Activated T-cell treated with anti-CD3 and anti-CD28 coated beads, Interleukin-2, amount 50 U/mL, for 1 hour (primary cell): ENCODE measurements around the gene GPR17.

Experiments
- DNase-seq: peaks from one replicate; pipeline ENCODE4 v3.0.0-alpha.2; 2020

GPR17 gene

GRCh38 chr2:127645395-127646291, at the start of gene GPR17:
Gene GPR17, plus strand, starts transcription at chr2:127646153. Its CDS starts 4,583 bp downstream, at chr2:127650736.
- DNase-seq, result no peak

- DNase-seq, result no peak
These were observed 49.5 kb upstream of the GPR17 start for GRCh38 chr2:127596311-127597045.

- DNase-seq, result no peak
These were observed 48.6 kb upstream of the GPR17 start for GRCh38 chr2:127597046-127597983.

DNA sequence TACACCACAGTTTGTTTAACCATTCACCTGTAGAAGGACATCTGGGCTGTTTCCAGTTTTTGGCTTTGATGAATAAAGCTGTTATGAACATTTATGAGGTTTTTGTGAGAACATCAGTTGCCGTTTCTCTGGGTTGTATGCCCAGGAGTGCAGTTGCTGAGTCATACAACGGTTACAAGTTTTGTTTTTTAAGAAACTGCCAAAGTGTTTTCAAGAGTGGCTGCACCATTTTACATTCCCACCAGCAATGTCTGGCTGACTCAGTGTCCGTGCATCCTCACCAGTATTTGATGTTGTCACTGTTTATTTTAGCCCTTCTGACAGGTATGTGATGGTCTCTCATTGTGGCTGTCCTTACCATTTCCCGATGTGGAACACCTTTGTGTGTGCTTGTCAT, 48.0 kb upstream of the GPR17 start:
- DNase-seq, result no peak

GRCh38 chr2:127598711-127599110, 47.2 kb upstream of the GPR17 start:
- no peak for DNase-seq

DNA sequence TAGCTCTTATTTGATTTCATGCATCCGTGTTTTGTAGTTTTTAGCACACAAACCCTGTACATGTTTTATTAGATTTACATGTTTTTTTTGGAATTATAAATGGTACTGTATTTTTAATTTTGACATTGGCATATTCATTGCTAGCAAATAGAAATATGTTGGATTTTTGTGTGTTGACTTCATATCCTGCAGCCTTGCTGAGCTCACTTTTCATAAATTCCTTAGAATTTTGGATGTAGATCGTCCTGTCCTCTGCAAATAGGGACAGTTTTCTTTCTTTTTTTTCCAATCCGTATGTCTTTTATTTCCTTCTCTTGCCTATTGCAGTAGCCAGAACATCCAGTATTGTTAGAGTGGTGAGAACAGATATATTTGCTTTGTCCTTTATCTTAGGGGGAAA, 46.7 kb upstream of the GPR17 start:
- DNase-seq, result no peak

DNA sequence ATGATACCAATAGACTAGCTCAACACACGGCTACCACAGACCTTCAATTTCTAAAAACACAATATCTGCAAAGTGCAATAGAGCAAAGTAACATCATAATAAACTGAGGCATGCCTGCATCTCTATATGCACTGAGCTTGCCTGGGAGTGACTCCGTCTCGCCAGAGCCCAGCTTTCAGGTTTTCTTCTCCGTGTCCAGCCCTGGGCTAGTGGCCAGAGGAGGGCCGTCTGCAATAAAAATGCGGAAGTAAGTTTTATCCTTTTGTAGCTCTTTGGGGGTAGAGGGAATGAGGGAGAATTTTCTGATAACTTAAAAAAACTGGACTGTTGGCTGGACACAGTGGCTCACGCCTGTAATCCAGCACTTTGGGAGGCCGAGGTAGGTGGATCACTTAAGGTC, 41.0 kb upstream of the GPR17 start:
- DNase-seq, result no peak

DNA sequence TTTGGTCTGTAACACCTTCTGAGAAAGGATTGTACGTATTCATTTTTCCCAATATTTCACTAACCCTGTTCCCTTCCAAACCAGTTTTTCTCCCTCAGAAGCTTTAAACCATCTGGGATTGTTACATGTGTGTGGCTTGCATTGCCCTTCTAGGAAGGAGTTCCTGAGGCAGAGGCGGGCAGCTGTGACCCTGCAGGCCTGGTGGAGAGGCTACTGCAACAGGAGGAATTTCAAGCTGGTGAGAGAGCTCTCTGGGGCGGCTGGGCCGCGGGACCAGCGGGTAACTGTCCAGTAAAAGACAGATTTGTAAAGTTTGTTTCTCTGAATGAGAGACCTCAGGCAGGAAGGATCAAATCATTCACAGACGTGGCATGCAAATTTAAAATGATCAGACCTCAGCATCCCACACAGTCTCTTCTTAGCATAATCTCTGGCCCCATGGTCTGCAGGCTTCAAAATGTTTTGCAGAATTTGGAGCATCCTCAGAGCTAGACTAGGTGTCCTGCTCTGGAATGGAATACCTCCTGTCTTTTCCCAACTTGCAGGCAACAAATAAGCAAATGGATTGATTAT, 40.2 kb upstream of the GPR17 start:
- DNase-seq, result no peak

DNA sequence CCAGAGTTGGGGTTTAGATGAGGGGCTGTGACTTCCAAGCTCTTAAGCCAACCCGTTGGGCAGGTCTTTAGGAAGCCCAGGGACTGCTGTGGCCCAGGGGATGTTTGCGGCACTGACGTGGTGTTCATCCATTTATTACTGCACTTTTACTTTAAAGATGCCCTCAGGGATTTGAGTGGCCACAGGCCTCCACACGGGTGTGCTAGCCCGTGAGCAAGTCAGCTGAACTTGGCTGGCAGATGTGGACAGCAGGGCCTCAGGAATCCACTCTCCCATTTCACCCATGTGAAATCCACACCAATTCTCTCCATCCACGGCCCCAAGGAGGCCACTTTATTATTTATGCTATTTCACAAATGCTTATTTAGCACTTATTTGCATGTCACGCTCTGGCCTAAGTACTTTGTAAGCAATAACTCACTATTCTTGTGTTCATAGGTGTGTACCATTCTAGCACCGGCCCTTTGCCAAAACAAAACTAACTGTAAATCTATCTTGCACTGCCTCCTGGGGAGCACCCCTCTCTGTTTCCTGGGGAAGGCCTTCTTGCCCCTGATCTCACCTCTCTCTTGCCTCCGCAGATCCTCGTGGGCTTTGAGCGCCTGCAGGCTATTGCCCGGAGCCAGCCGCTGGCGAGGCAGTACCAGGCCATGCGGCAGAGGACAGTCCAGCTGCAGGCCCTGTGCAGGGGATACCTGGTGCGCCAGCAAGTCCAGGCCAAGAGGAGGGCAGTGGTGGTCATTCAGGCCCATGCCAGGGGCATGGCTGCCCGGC, 39.1 kb upstream of the GPR17 start:
- peak; percentile 4 for DNase-seq

- DNase-seq, result no peak
These were observed 38.5 kb upstream of the GPR17 start for GRCh38 chr2:127607399-127607908.

- no peak for DNase-seq
These were observed 37.6 kb upstream of the GPR17 start for GRCh38 chr2:127608061-127609030.

DNA sequence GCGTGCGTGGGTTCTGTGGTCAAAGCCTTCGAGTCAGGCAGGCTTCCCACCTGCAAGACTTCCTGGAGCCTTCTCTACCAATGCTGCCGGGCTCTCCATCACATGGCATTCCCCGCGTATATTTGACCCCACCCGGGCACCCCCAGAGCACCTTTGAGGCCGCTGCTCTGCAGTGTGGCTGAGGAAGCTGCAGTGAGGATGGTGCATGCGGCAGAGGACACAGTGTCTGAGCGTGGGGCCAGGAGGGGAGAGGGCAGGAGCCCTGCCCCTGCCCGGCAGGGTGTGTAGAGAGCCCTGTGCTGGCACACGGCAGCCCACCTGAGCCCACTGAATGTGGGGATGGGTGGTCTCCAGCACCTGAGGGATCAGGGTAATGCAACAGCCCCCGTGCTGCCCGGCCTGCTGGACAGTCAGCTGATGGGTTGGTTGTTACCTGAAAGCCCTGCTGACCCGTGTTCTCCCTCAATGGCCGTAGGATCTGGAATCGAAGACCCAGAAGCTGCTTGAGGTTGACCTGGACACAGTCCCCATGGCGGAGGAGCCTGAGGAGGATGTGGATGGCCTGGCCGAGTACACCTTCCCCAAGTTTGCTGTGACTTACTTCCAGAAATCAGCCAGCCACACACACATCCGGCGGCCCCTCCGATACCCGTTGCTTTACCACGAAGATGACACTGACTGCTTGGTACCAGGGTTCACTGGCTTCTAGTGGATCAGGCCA, 36.8 kb upstream of the GPR17 start:
- DNase-seq, result no peak

- no peak for DNase-seq
These were observed 36.1 kb upstream of the GPR17 start for GRCh38 chr2:127609818-127610217.

- no peak for DNase-seq
These were observed 35.4 kb upstream of the GPR17 start for GRCh38 chr2:127610561-127610960.

GRCh38 chr2:127611076-127611925, 34.7 kb upstream of the GPR17 start:
- DNase-seq, result peak; percentile 4

GRCh38 chr2:127612111-127612822, 33.7 kb upstream of the GPR17 start:
- no peak for DNase-seq

- no peak for DNase-seq
These were observed 31.7 kb upstream of the GPR17 start for GRCh38 chr2:127614246-127614645.

DNA sequence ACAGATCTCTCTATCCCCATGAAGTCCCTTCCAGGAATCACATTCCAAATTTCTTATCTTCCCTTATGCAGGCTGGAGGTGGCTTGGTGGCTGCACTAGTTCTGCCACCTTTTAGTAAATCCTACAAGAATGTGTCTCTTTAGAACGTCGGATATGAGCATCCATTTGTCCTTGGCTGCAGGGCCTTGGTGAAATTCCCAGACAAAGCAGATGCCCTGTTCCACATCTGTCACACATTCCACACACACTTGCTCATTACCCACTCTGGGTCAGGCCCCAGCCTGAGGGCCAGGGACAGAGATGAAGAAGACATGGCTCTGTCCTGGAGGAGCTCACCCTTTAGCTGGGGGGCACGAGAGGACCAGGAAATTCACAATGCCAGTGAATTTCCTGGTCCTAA, 31.2 kb upstream of the GPR17 start:
- peak; percentile 1 for DNase-seq
